Aorta (tissue), 5 donors: ENCODE results near the gene NEU3. TPM values are rescaled to one million over a fixed set of nuclear protein-coding genes. Genes with fewer than 3 reads are reported as not detected.
"Not testable (repeated sequence)": the region's sequence is repeated elsewhere in the genome, so short reads cannot be mapped to it uniquely, and the experiment has no call there.

Experiments used
- ATAC-seq: fragments of 200-7000 bp; cut with Tn5 transposase; one replicate; pipeline ENCODE4 v1.9.1; 2022; ENCODE audit warnings: moderate library complexity; ENCODE audit not compliant: low FRiP score
- DNase-seq, 2 donors: peaks; one replicate each; pipeline ENCODE4 v3.0.0-alpha.2; 2020
- H3K27ac ChIP-seq, 2 donors: one replicate each; pipeline ENCODE4 v1.5.1; 2013; ENCODE audit warnings: low read length in 2 of 2, mild to moderate bottlenecking in 2 of 2, moderate library complexity in 2 of 2, control low read depth in 1 of 2, inconsistent platforms in 1 of 2, low read depth in 1 of 2
- H3K27me3 ChIP-seq, 2 donors: one replicate each; pipeline ENCODE4 v1.6.1; 2013; ENCODE audit warnings: control low read depth in 1 of 2, low read length in 1 of 2, mild to moderate bottlenecking in 1 of 2, moderate library complexity in 1 of 2; ENCODE audit not compliant: insufficient read depth in 2 of 2, control insufficient read depth in 1 of 2
- H3K36me3 ChIP-seq, 2 donors: one replicate each; pipeline ENCODE4 v1.6.1; 2013; ENCODE audit warnings: control low read depth in 1 of 2, low read length in 1 of 2, mild to moderate bottlenecking in 1 of 2; ENCODE audit not compliant: insufficient read depth in 2 of 2, control insufficient read depth in 1 of 2
- H3K4me1 ChIP-seq, 2 donors: one replicate each; pipeline ENCODE4 v1.6.1; 2013; ENCODE audit warnings: low read length in 2 of 2, control low read depth in 1 of 2, mild to moderate bottlenecking in 1 of 2, moderate library complexity in 1 of 2; ENCODE audit not compliant: insufficient read depth in 2 of 2, control insufficient read depth in 1 of 2
- H3K4me3 ChIP-seq, 2 donors: one replicate each; pipeline ENCODE4 v1.5.1; 2013; ENCODE audit warnings: low read length in 2 of 2, control low read depth in 1 of 2, mild to moderate bottlenecking in 1 of 2
- H3K9me3 ChIP-seq: one replicate; pipeline ENCODE4 v1.6.1; 2013; ENCODE audit warnings: mild to moderate bottlenecking, low read length; ENCODE audit not compliant: control insufficient read depth
- WGBS, 2 donors: extraction: QIAGEN DNeasy Blood & Tissue Kit; methylation state at CpG; one replicate each; pipeline ENCODE4 v1.1.7; 2013; 5-methylcytosine and 5-hydroxymethylcytosine counted together
- intact Hi-C, 2 donors: fragments of 100-400 bp; cut with DNase I; formaldehyde crosslinking; loops; one replicate each; pipeline versions ENCODE4 v1.14.2 to v1.15.0; 2022
- polyA plus RNA-seq, 2 donors: library from polyadenylated mRNA; stranded (reverse); fragments of 200-250 nt; gene quantifications; one replicate each; pipeline ENCODE4 v1.2.3, GENCODE V29; 2013
- total RNA-seq, 2 donors: library from RNA; stranded (reverse); fragmentation: NEBNext Ultra II Directional; extraction: Animal tissue kit (Norgen Biotek cat#: 25700); gene quantifications; one replicate each; pipeline ENCODE4 v1.2.1, GENCODE V29; 2021
- donor health status: healthy with polysubstance abuse.
- donor health status: Bipolar disorder and iron deficiency.
- donor health status: DM: no; HTN: no; CAD: no.
- donor health status: DM: no; HTN: no; CAD: no.
- donor health status: DM: yes; HTN: yes; CAD: no.

The NEU3 gene
- total and polyA plus RNA-seq, 4 donors: 1.4 to 13.7 (median 6.8) TPM

GRCh38 chr11:75040167-75040770 is 51.5 kb downstream of the NEU3 start:
- Histone ChIP-seq H3K27me3 (no peaks in the 10 kb centered on the region), H3K27ac (no peak overlapping the region), H3K9me3 (no peaks in the 10 kb centered on the region), H3K4me1 (no peaks in the 10 kb centered on the region), H3K36me3 (no peaks in the 10 kb centered on the region), H3K4me3 (no peak overlapping the region)
- intact Hi-C loops: no loop called here
- no peak for DNase-seq
- WGBS, 2 donors: 90 to 92% methylated on average over 11 of the region's 11 CpGs
- ATAC-seq: no peak

GRCh38 chr11:75041263-75041662 is 52.5 kb downstream of the NEU3 start:
- Histone ChIP-seq H3K9me3 (no peaks in the 10 kb centered on the region), H3K4me1 (no peaks in the 10 kb centered on the region), H3K27me3 (no peaks in the 10 kb centered on the region), H3K27ac (no peak overlapping the region), H3K36me3 (no peaks in the 10 kb centered on the region), H3K4me3 (no peak overlapping the region)
- 95 to 98% methylated on average over 2 of the region's 2 CpGs for WGBS, 2 donors
- ATAC-seq (no peak), DNase-seq (no peak)
- intact Hi-C loops: no loop called here

GRCh38 chr11:75041821-75042220 is 53.1 kb downstream of the NEU3 start:
- intact Hi-C loops, H3K27me3 ChIP-seq, H3K27ac ChIP-seq, H3K4me3 ChIP-seq, ATAC-seq, H3K9me3 ChIP-seq, DNase-seq, H3K36me3 ChIP-seq, H3K4me1 ChIP-seq: not testable (repeated sequence)
- WGBS, 2 donors: 43 to 57% methylated on average over 3 of the region's 3 CpGs

- ATAC-seq, H3K27me3 ChIP-seq, H3K27ac ChIP-seq, H3K4me3 ChIP-seq, H3K4me1 ChIP-seq, H3K9me3 ChIP-seq, intact Hi-C loops, H3K36me3 ChIP-seq: not testable (repeated sequence)
- WGBS, 2 donors: 83 to 89% methylated on average over 15 of the region's 15 CpGs
- peak in 1 of 2 donors; percentile 54 for DNase-seq
Observed at GRCh38 chr11:75044381-75045170, 55.8 kb downstream of the NEU3 start.

GRCh38 chr11:75046668-75047067 is 57.9 kb downstream of the NEU3 start:
- WGBS, 2 donors: 73 to 86% methylated on average over 5 of the region's 5 CpGs
- intact Hi-C loops: not testable (repeated sequence)

GRCh38 chr11:75047191-75047590 is 58.5 kb downstream of the NEU3 start:
- intact Hi-C loops: no loop called here
- Histone ChIP-seq H3K27me3 (no peaks in the 10 kb centered on the region), H3K27ac (no peak overlapping the region), H3K36me3 (no peaks in the 10 kb centered on the region), H3K9me3 (no peaks in the 10 kb centered on the region), H3K4me1 (no peaks in the 10 kb centered on the region), H3K4me3 (no peak overlapping the region)
- DNase-seq (no peak), ATAC-seq (no peak)
- 88 to 89% methylated on average over 4 of the region's 4 CpGs for WGBS, 2 donors

More at GRCh38 chr11:75046668-75047067, 57.9 kb downstream of the NEU3 start:
- H3K4me1 ChIP-seq, ATAC-seq, DNase-seq, H3K27me3 ChIP-seq, H3K27ac ChIP-seq, H3K9me3 ChIP-seq, H3K36me3 ChIP-seq, H3K4me3 ChIP-seq: not testable (repeated sequence)

- intact Hi-C loops, H3K27me3 ChIP-seq, ATAC-seq, H3K36me3 ChIP-seq, DNase-seq, H3K27ac ChIP-seq, H3K4me3 ChIP-seq, H3K9me3 ChIP-seq, H3K4me1 ChIP-seq: not testable (repeated sequence)
- 88 to 91% methylated on average over 7 to 8 of the region's 8 CpGs for WGBS, 2 donors
Observed at GRCh38 chr11:75049501-75050266, 61.0 kb downstream of the NEU3 start.

- Histone ChIP-seq H3K27me3 (no peaks in the 10 kb centered on the region), H3K9me3 (no peaks in the 10 kb centered on the region), H3K27ac (no peak overlapping the region), H3K36me3 (no peaks in the 10 kb centered on the region), H3K4me3 (no peak overlapping the region), H3K4me1 (no peaks in the 10 kb centered on the region)
- ATAC-seq: no peak
- no peak for DNase-seq
- intact Hi-C loops: no loop called here
- WGBS, 2 donors: 81 to 90% methylated on average over 4 of the region's 4 CpGs
Observed at GRCh38 chr11:75050516-75050915, 61.8 kb downstream of the NEU3 start.
